PC-3 (cell line): Measurements from ENCODE around the gene PDGFB. TPM values are rescaled to one million over a fixed set of nuclear protein-coding genes. Genes with fewer than 3 reads are reported as not detected.

ENCODE experiments used
- ATAC-seq: fragments of 200-7000 bp; cut with Tn5 transposase; 2 replicates; pipeline ENCODE4 v1.9.1; 2020; ENCODE audit warnings: mild to moderate bottlenecking, moderate library complexity
- BruUV-seq: library from RNA; stranded (reverse); fragments of 400-500 nt; replicated peaks from 2 replicates; lab custom pipeline; 2021; lab: Mats Ljungman, UMichigan
- CTCF ChIA-PET: fragments of 300-600 bp; sonication (Branson Sonifier 250); formaldehyde crosslinking; loops from one replicate; lab custom pipeline; 2022; ENCODE audit warnings: antibody characterized with exemption; lab: Charles Lee
- POLR2A ChIA-PET: fragments of 300-600 bp; sonication (Branson Sonifier 250); formaldehyde crosslinking; loops from one replicate; lab custom pipeline; 2022; ENCODE audit warnings: antibody characterized with exemption; ENCODE audit not compliant: unreplicated experiment; lab: Charles Lee
- DNase-seq: peaks from one replicate; pipeline ENCODE4 v3.0.0-alpha.2; 2015
- H2AFZ ChIP-seq: fragments of 300-600 bp; sonication (generic); 2 replicates; pipeline ENCODE4 v1.6.0; 2016; ENCODE audit warnings: antibody characterized with exemption, low read length
- H3F3A ChIP-seq: fragments of 300-600 bp; sonication (generic); one replicate; pipeline ENCODE4 v1.6.0; 2017; ENCODE audit warnings: antibody characterized with exemption, low read length, control low read depth, mild to moderate bottlenecking; ENCODE audit not compliant: unreplicated experiment
- H3K27ac ChIP-seq: fragments of 300-600 bp; sonication (generic); 2 replicates; pipeline ENCODE4 v1.5.1; 2016; ENCODE audit warnings: mild to moderate bottlenecking, low read length
- H3K27me3 ChIP-seq: fragments of 300-600 bp; sonication (generic); 2 replicates; pipeline ENCODE4 v1.6.1; 2016; ENCODE audit warnings: low read length, mixed read lengths
- H3K36me3 ChIP-seq: fragments of 300-600 bp; sonication (generic); 2 replicates; pipeline ENCODE4 v1.6.1; 2016; ENCODE audit warnings: low read depth, mixed run types, low read length, mixed read lengths
- H3K4me1 ChIP-seq: fragments of 300-600 bp; sonication (generic); 2 replicates; pipeline ENCODE4 v1.5.1; 2016; ENCODE audit warnings: low read length; ENCODE audit not compliant: insufficient read depth
- H3K4me2 ChIP-seq: fragments of 300-600 bp; sonication (generic); 2 replicates; pipeline ENCODE4 v1.6.0; 2016; ENCODE audit warnings: low read length
- H3K4me3 ChIP-seq: fragments of 300-600 bp; sonication (generic); 2 replicates; pipeline ENCODE4 v1.5.1; 2016; ENCODE audit warnings: mild to moderate bottlenecking, low read length, mixed read lengths
- H3K79me2 ChIP-seq: fragments of 300-600 bp; sonication (generic); 2 replicates; pipeline ENCODE4 v1.6.1; 2017; ENCODE audit warnings: low read length, mixed read lengths
- H3K9ac ChIP-seq: fragments of 300-600 bp; sonication (generic); 2 replicates; pipeline ENCODE4 v1.6.0; 2016; ENCODE audit warnings: mild to moderate bottlenecking, low read length
- H3K9me2 ChIP-seq: fragments of 300-600 bp; sonication (generic); replicated peaks from 2 replicates; pipeline ENCODE4 v1.6.1; 2016; ENCODE audit warnings: mixed run types, low read length, mixed read lengths
- H3K9me3 ChIP-seq: fragments of 300-600 bp; sonication (generic); 2 replicates; pipeline ENCODE4 v1.6.1; 2016; ENCODE audit warnings: low read length, mixed read lengths
- H4K20me1 ChIP-seq: fragments of 300-600 bp; sonication (generic); 2 replicates; pipeline ENCODE4 v1.6.1; 2016; ENCODE audit warnings: low read length, mixed read lengths
- CTCF ChIP-seq: fragments of 300-600 bp; sonication (generic); conservative IDR thresholded peaks from 2 replicates; pipeline ENCODE4 v1.5.1; 2017; ENCODE audit warnings: antibody characterized with exemption, low read depth, mild to moderate bottlenecking, low read length
- EZH2 ChIP-seq: fragments of 300-600 bp; sonication (generic); IDR thresholded peaks from one replicate; pipeline ENCODE4 v1.6.1; 2017; ENCODE audit warnings: antibody characterized with exemption, mild to moderate bottlenecking, low read length; ENCODE audit not compliant: unreplicated experiment
- EZH2phosphoT487 ChIP-seq: fragments of 300-600 bp; sonication (generic); IDR thresholded peaks from 2 replicates; pipeline ENCODE4 v1.6.1; 2018; ENCODE audit warnings: mild to moderate bottlenecking, antibody characterized with exemption, low read length, borderline replicate concordance
- intact Hi-C: fragments of 100-400 bp; cut with micrococcal nuclease; formaldehyde crosslinking; loops from 2 replicates; pipeline ENCODE4 v1.9.0; 2023
- total RNA-seq: library from RNA; depleted of rRNA; stranded (reverse); fragments of >200 nt; gene quantifications from 2 replicates; pipeline ENCODE4 v1.2.3, GENCODE V29; 2014

The PDGFB gene
- total RNA-seq, 1 experiment from 2014 or later = 33.1 TPM

- DNase-seq (peak; percentile 31), ATAC-seq (peak; percentile 57)
- no TSS peak for BruUV-seq
- intact Hi-C loops = no loop called here
- H4K20me1 ChIP-seq = no peaks in the 10 kb centered on the region
- no peaks in the 10 kb centered on the region for H3K27me3 ChIP-seq
- peaks cover 24% of the 10 kb centered on the region for H3K4me1 ChIP-seq
- H2AFZ ChIP-seq = no peak overlapping the region
- H3F3A ChIP-seq = no peaks in the 10 kb centered on the region
- H3K9ac ChIP-seq = no peak overlapping the region
- no peak for TF ChIP-seq EZH2phosphoT487
- TF ChIP-seq CTCF = no peak
- no peak for TF ChIP-seq EZH2
- no peaks in the 10 kb centered on the region for H3K36me3 ChIP-seq
- no peak overlapping the region for H3K27ac ChIP-seq
- no peaks in the 10 kb centered on the region for H3K79me2 ChIP-seq
- H3K4me3 ChIP-seq = no peak overlapping the region
- H3K9me2 ChIP-seq = no peaks in the 10 kb centered on the region
- POLR2A ChIA-PET = no interaction called here
- no peaks in the 10 kb centered on the region for H3K9me3 ChIP-seq
- CTCF ChIA-PET = interaction anchor here (0.5 to 0.6 kb wide), 2 partner anchors 112 to 116 kb away, joined by 3 read pairs; no protein-coding TSS in a partner anchor
- no peak overlapping the region for H3K4me2 ChIP-seq
These were observed 37.4 kb downstream of the PDGFB start for GRCh38 chr22:39207141-39208012.

GRCh38 chr22:39206491-39206890 lies 38.3 kb downstream of the PDGFB start:
- Histone ChIP-seq H3K4me3 (no peak overlapping the region), H4K20me1 (no peaks in the 10 kb centered on the region), H3K4me2 (no peak overlapping the region), H3K79me2 (no peaks in the 10 kb centered on the region), H3K9me3 (no peaks in the 10 kb centered on the region), H3K4me1 (peaks cover 22% of the 10 kb centered on the region), H3K27me3 (no peaks in the 10 kb centered on the region), H3K27ac (no peak overlapping the region), H3K36me3 (no peaks in the 10 kb centered on the region), H3K9ac (no peak overlapping the region), H3K9me2 (no peaks in the 10 kb centered on the region), H2AFZ (no peak overlapping the region), H3F3A (no peaks in the 10 kb centered on the region)
- no peak for DNase-seq
- intact Hi-C loops = no loop called here
- CTCF ChIA-PET = no interaction called here
- POLR2A ChIA-PET = interaction anchor here (0.6 kb wide), 1 partner anchor 30 kb away, joined by 8 read pairs; no protein-coding TSS in a partner anchor
- no peak for TF ChIP-seq EZH2phosphoT487
- TF ChIP-seq EZH2 = no peak
- no peak for TF ChIP-seq CTCF
- no TSS peak for BruUV-seq
- ATAC-seq = no peak
